KMS-11 (cell line): ENCODE measurements around the gene ZNF469.

Source experiments
- H2AFZ ChIP-seq: fragments of 200-600 bp; sonication (generic); 2 replicates; pipeline ENCODE4 v1.6.1; 2016; ENCODE audit warnings: antibody characterized with exemption, mixed run types, low read depth
- H3K27ac ChIP-seq: fragments of 200-600 bp; sonication (generic); 2 replicates; pipeline ENCODE4 v1.6.1; 2016; ENCODE audit warnings: mild to moderate bottlenecking, mixed run types
- H3K27me3 ChIP-seq: fragments of 200-600 bp; sonication (generic); 2 replicates; pipeline ENCODE4 v1.6.1; 2017; ENCODE audit warnings: mild to moderate bottlenecking, low read depth, mixed run types, moderate library complexity; ENCODE audit not compliant: insufficient read depth
- H3K36me3 ChIP-seq: fragments of 200-600 bp; sonication (generic); 2 replicates; pipeline ENCODE4 v1.6.1; 2017; ENCODE audit warnings: mild to moderate bottlenecking, mixed run types; ENCODE audit not compliant: insufficient read depth
- H3K4me1 ChIP-seq: fragments of 200-600 bp; sonication (generic); 2 replicates; pipeline ENCODE4 v1.6.1; 2016; ENCODE audit warnings: mild to moderate bottlenecking, low read depth, mixed run types; ENCODE audit not compliant: poor library complexity, severe bottlenecking
- H3K4me2 ChIP-seq: fragments of 200-600 bp; sonication (generic); 2 replicates; pipeline ENCODE4 v1.7.0; 2016; ENCODE audit warnings: mild to moderate bottlenecking, mixed run types
- H3K4me3 ChIP-seq: fragments of 200-600 bp; sonication (generic); IDR thresholded peaks from 2 replicates; pipeline ENCODE4 v1.6.1; 2017; ENCODE audit warnings: low read depth, low read length, mixed read lengths; ENCODE audit not compliant: insufficient read depth
- H3K79me2 ChIP-seq: fragments of 200-600 bp; sonication (generic); 2 replicates; pipeline ENCODE4 v1.6.1; 2016; ENCODE audit warnings: low read depth, mixed run types; ENCODE audit not compliant: insufficient read depth
- H3K9ac ChIP-seq: fragments of 200-600 bp; sonication (generic); 2 replicates; pipeline ENCODE4 v1.6.1; 2016; ENCODE audit warnings: mild to moderate bottlenecking, mixed run types
- H4K20me1 ChIP-seq: fragments of 200-600 bp; sonication (generic); 2 replicates; pipeline ENCODE4 v1.6.1; 2016; ENCODE audit warnings: mild to moderate bottlenecking, mixed run types; ENCODE audit not compliant: insufficient read depth
- TF ChIP-seq, protein P1 (sequence below): fragments of 200-600 bp; sonication (generic); conservative IDR thresholded peaks from 2 replicates; pipeline ENCODE4 v1.6.1; 2017; ENCODE audit warnings: low read depth, mild to moderate bottlenecking, antibody characterized with exemption, low read length, moderate library complexity, mixed read lengths

ZNF469 gene, protein sequence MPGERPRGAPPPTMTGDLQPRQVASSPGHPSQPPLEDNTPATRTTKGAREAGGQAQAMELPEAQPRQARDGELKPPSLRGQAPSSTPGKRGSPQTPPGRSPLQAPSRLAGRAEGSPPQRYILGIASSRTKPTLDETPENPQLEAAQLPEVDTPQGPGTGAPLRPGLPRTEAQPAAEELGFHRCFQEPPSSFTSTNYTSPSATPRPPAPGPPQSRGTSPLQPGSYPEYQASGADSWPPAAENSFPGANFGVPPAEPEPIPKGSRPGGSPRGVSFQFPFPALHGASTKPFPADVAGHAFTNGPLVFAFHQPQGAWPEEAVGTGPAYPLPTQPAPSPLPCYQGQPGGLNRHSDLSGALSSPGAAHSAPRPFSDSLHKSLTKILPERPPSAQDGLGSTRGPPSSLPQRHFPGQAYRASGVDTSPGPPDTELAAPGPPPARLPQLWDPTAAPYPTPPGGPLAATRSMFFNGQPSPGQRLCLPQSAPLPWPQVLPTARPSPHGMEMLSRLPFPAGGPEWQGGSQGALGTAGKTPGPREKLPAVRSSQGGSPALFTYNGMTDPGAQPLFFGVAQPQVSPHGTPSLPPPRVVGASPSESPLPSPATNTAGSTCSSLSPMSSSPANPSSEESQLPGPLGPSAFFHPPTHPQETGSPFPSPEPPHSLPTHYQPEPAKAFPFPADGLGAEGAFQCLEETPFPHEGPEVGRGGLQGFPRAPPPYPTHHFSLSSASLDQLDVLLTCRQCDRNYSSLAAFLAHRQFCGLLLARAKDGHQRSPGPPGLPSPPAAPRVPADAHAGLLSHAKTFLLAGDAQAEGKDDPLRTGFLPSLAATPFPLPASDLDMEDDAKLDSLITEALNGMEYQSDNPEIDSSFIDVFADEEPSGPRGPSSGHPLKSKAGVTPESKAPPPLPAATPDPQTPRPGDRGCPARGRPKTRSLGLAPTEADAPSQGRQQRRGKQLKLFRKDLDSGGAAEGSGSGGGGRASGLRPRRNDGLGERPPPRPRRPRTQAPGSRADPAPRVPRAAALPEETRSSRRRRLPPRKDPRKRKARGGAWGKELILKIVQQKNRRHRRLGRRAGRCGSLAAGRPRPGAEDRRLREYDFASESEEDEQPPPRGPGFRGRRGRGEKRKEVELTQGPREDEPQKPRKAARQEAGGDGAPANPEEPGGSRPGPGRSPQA (N-terminal part only)

DNA sequence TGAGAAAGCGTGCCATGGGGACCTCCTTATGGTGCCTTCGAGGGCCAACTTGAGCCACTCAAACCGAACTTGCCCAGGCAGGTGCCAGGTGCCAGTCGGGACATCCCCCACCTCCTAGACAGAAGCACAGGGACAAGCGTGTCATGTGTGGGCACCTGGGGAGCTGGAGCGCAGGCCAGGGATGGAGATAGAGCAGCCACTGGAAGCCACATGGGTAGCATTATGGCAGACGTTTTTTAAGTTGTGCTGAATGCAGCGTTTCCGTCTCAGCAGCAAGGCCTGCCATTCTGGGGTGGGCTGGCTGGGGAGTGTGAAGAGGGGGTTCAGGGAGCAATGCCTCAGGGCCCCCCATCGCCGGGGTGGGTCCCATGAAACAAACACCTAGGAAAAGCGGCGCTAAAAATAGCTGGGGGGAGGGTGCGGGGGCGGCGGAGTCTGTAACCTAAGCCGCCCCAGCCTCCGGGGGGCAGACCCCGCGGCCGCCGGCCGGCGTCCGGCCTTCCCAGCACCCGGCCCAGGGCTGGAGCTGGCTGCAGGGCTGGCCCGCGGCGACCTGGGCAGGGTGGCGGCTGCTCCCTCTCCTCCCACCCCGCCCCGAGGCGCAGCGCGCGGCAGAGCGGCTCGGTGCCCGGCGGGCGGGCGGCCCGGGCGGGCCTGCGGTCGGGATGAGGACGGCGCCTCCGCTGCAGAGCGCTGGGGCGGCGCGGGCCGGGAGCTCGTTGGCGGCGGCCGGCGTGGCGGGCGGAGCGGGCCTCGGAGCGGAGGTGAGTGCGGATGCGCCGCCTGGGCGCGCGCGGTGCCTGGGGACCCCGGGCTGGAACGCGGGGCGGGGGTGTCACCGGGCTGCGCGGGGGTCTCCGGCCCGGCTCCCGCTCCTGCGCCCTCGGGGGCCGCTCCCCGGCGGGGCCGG lies at the start of gene ZNF469:
ZNF469 (plus strand) TSS at position 469 of the 910 bp plus-strand sequence. CDS start 44,512 bp downstream, outside the sequence.
- Histone ChIP-seq H3K27me3 (peaks cover 49% of the 10 kb centered on the region), H4K20me1 (no peaks in the 10 kb centered on the region), H3K4me1 (no peaks in the 10 kb centered on the region), H3K27ac (no peak within 1 kb of the TSS), H3K4me3 (no peak within 1 kb of the TSS), H3K4me2 (no peak within 1 kb of the TSS), H3K9ac (no peak within 1 kb of the TSS), H2AFZ (no peak within 1 kb of the TSS), H3K36me3 (no peaks in the 10 kb centered on the region), H3K79me2 (no peaks in the 10 kb centered on the region)
- TF ChIP-seq, protein P1, sequence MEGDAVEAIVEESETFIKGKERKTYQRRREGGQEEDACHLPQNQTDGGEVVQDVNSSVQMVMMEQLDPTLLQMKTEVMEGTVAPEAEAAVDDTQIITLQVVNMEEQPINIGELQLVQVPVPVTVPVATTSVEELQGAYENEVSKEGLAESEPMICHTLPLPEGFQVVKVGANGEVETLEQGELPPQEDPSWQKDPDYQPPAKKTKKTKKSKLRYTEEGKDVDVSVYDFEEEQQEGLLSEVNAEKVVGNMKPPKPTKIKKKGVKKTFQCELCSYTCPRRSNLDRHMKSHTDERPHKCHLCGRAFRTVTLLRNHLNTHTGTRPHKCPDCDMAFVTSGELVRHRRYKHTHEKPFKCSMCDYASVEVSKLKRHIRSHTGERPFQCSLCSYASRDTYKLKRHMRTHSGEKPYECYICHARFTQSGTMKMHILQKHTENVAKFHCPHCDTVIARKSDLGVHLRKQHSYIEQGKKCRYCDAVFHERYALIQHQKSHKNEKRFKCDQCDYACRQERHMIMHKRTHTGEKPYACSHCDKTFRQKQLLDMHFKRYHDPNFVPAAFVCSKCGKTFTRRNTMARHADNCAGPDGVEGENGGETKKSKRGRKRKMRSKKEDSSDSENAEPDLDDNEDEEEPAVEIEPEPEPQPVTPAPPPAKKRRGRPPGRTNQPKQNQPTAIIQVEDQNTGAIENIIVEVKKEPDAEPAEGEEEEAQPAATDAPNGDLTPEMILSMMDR: no peak

DNA sequence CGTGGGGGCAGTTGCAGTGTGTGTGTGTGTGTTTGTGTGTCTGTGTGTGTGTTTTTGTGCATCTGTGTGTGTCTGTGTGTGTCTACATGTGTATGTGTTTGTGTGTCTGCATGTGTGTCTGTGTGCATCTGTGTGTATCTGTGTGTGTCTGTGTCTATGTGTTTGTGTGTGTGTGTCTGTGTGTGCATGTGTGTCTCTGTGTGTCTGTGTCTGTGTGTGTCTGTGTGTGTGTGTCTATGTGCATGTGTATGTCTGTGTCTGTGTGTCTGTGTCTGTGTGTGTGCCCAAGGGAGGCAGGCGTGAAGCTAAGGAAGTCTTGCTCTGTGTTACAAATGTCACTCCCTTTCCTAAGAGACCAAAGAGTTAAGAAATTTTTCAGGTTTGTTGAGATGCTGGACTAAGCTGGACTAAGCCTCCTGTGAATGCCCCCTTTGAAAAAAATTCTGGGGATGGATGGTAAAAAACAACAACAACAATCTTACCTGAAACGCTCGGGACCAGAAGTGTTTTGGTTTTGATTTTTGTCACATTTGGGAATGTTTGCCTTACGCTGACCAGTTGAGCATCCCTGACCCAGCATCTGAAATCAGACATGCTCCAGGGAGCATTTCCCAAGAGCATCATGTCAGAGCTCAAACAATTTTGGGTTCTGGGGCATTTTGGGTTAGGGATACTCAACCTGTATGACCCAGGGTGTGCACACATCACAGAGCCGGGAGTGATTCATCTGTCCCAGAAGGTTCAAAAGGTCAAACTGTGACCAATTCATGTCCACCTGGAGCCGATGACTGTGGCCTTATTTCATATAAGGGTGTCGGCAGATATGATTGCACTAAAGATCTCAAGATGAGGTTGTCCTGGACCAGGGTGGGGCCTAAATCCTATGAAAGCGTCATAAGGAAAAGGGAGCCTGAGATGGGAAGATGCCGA lies 48.6 kb upstream of the ZNF469 start:
- no peak overlapping the region for H2AFZ ChIP-seq
- no peak overlapping the region for H3K9ac ChIP-seq

DNA sequence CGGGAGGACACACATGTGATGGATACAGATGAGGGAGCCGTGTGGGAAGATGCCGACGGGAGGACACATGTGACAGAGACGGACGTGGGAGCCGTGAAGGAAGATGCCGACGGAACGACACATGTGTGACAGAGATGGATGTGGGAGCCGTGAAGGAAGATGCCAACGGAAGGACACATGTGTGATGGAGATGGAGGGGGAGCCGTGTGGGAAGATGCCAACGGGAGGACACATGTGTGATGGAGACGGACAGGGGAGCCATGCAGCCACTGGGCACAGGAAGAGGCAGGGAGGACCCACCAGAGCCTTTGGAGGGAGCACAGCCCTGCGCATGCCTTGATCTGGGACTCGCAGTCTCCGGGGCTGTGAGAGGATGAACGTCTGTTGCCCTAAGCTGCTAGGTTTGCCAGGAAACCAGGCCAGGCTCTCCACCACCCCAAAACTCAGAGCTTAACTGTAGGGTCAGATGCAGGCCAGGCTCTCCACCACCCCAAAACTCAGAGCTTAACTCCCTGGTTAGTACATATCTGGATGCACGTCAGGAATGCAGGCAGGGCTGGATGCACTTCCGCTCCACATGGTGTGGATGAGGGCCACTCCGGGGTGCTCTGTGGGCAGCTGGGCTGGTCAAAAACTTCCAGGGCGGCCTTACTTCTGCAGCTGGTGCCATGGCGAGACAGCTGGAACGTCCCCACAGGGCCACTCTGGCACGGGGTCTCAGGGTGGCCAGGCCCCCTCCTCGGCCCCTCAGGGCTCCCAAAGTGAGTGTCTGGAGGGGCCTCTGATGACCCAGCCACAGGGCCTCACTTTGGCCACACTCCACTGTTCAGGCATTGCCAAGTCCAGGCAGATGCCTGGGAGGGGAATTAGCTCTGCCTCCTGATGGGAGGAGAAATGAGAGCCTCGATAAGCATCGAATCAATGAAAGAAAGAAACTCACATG lies 47.7 kb upstream of the ZNF469 start:
- Histone ChIP-seq H3K36me3 (no peaks in the 10 kb centered on the region), H3K4me1 (no peaks in the 10 kb centered on the region), H3K27me3 (peaks cover 5% of the 10 kb centered on the region; the same call in 1 of the 2 replicates), H4K20me1 (no peaks in the 10 kb centered on the region), H3K79me2 (no peaks in the 10 kb centered on the region), H3K4me3 (no peak overlapping the region), H3K27ac (no peak overlapping the region), H3K4me2 (no peak overlapping the region), H3K9ac (no peak overlapping the region), H2AFZ (no peak overlapping the region)
- TF ChIP-seq, protein P1: no peak

More for the DNA sequence above, 48.6 kb upstream of the ZNF469 start:
- H3K79me2 ChIP-seq: no peaks in the 10 kb centered on the region
- no peaks in the 10 kb centered on the region for H4K20me1 ChIP-seq
- no peak overlapping the region for H3K4me2 ChIP-seq
- H3K36me3 ChIP-seq: no peaks in the 10 kb centered on the region
- peaks cover 5% of the 10 kb centered on the region; the same call in 1 of the 2 replicates for H3K27me3 ChIP-seq
- H3K27ac ChIP-seq: no peak overlapping the region
- no peaks in the 10 kb centered on the region for H3K4me1 ChIP-seq
- TF ChIP-seq, protein P1: no peak
- no peak overlapping the region for H3K4me3 ChIP-seq
